ENCODE results near the gene KIAA0513.

GRCh38 chr16:85041219-85042166 is 13.9 kb downstream of the KIAA0513 start:
- TF ChIP-seq CC2D1A (CRISPR knock-in tag; IDR thresholded peaks at IDR 0.05) (no peak), ZBTB7A (CRISPR knock-in tag; IDR thresholded peaks at IDR 0.05) (no peak), NPAS2 (CRISPR knock-in tag; IDR thresholded peaks at IDR 0.05; ENCODE audit: borderline replicate concordance) (no peak), NFYB (CRISPR knock-in tag; IDR thresholded peaks at IDR 0.05) (no peak), MNT (IDR thresholded peaks at IDR 0.05) (no peak), ASH2L (IDR thresholded peaks at IDR 0.05; ENCODE audit: insufficient read length, low read depth, low read length) (no peak), ZNF281 (CRISPR knock-in tag; IDR thresholded peaks at IDR 0.05; ENCODE audit: borderline replicate concordance) (no peak), TAF15 (IDR thresholded peaks at IDR 0.05; ENCODE audit: low read depth, low read length, poor library complexity, severe bottlenecking) (no peak), CTCF (CRISPR knock-in tag; IDR thresholded peaks at IDR 0.05) (no peak), RERE (CRISPR knock-in tag; IDR thresholded peaks at IDR 0.05; ENCODE audit: low read depth) (no peak), CREB1 (IDR thresholded peaks at IDR 0.05) (no peak), CREB1 (CRISPR knock-in tag; IDR thresholded peaks at IDR 0.05) (no peak), GATAD2A (CRISPR knock-in tag; IDR thresholded peaks at IDR 0.05) (no peak)

Data from HepG2 (cell line).